Muscle of arm (tissue), 12 donors: Measurements from ENCODE around the gene ADRB2. TPM values are rescaled to one million over a fixed set of nuclear protein-coding genes. Genes with fewer than 3 reads are reported as not detected.

Experiments
- DNase-seq: peaks from one replicate; pipeline ENCODE4 v3.0.0-alpha.2; 2013
- polyA plus RNA-seq, 12 donors: library from polyadenylated mRNA; unstranded; fragments of 120-200 nt; gene quantifications; one replicate each; pipeline ENCODE4 v1.2.1, GENCODE V29; 2013; ENCODE audit not compliant: insufficient read length in 12 of 12

The ADRB2 gene
- polyA plus RNA-seq, 12 donors = 0.75 to 1.9 (median 1.3) TPM; not detected in 2

DNA sequence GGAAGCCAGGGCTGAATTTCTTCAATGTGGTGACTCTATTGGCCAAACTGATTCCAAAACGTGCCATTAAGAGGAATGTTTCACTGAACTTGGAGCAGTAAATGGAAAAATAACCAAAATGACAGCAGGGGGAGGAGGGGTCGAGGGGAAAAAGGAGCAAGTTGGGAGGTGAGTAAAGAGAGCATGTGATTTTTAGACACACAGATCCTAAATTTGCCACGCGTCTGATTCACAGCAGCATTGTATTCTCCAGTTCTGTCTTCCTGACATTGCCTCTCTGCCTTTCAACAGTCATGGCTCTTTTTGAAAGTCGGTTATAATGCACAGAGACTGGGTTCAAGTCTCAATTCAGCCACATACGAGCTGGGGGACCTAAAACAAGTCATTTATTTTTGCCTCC lies 22.0 kb upstream of the ADRB2 start:
- DNase-seq = no peak

DNA sequence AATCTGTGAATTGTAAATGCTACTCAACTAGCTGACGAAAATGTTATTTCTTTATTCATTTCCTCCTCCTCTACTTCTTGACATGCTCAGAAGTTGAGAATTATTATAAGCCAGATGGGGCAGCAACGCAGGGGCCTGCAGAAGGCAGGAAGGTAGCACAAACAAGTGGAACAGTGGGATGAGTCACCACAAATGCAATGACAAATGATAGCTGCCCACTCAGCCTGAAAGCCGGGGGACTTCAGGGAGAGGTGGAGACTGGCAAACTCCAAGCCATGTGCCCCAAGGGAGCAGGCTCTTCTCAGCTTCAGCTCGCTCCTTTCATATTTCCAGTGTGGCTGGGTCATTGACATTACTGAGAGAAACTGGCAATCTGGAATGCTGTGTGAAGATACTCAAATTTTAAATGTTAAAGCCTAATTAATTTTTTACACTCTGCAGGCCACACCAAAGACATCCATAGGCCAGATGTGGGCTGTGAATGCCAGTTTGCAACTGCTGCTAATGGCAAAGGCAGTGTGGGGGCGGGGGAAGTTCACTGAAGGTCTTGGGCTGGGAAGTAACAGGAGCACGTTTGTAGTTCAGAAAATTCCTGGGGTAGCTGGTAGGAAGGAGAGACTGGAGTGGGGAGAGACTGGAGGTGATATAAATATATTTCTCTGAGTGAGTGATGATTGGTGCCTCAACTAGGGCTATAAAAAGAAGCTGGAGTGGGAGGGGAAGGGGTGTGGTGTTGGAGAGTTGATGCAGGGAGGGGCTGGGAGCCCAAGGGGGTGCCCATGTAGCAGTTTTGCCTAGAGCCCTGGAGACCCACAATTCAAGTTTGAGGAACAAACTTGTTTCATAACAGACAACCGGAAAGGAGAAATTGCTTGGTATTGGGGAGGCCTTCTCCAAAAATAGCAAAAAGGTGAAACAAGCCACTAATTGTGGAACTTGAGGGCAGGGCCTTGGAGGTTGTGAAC lies 20.8 kb upstream of the ADRB2 start:
- DNase-seq = no peak

DNA sequence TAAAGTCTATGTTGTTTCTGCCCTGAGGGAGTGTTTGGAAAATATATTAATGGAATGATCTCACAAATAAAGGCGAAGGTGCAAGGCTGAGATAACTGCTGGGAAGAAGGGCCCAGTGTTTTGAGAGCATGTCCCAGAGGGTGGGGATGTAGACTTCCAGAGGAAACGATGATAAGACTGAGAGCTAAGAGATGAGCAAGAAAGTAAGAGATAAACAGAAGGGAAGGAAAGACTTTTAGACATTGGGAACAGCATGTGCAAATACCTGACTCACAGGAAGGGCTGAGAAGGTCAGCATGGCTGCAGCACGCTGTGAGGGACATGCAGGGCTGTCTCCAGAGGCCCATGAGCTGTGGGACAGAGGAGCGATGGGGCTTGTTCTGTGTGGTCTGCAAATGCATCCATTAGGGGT lies 19.9 kb upstream of the ADRB2 start:
- no peak for DNase-seq

DNA sequence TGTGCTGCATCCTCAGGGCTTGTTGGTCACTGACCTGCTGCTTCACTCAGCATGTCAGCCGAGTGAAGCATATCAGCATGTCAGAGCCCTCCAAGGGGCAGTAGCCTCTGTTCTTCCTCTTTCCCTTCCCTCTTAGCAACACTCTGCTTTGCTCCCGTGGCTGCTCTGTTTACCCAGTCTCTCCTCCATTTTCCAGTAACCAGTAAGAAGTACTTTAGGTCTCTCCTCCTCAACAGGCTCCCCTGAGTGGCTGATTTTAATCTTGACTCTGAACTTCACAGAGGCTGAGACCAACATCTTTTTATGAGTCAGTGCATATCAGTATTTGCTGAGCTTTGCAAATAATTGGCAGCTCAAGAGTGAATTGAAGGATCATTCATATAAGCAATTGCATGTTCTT lies 18.6 kb upstream of the ADRB2 start:
- DNase-seq = no peak

DNA sequence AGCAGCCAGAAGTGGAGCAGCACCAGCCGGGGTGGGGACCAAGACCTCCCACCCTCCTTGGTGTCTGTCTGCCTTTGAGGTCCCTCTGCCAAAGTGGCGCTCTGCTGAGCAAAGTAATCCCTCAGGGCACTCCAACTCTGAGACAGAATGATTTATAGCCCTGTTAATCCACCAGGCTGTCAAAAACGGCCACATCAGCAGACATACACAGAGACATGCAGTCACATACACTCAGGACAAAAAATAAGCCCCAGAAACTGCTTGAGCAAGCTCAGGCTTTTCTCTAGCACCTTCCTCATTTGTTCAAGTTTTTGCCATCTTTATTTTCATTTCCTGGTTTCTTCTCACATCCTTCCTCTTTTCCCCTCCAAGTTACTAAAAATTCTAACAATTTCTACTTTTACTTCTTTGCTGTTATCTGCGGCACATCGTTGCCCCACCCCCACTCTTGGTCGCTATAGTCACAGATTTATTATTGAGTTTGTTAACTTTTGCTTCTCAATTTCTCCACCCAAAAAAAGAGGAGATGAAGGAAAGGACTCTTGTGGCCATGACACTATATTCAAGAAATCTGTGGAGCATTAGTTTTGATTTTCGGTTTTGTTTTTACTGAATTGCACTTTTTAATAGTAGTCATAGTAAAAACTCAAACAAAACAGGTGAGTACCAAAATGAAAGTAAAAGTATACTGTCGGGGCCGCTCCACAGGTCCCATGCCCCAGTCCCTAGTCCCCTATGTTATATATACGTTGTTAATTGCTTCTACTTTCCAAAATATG lies 17.4 kb upstream of the ADRB2 start:
- no peak for DNase-seq

DNA sequence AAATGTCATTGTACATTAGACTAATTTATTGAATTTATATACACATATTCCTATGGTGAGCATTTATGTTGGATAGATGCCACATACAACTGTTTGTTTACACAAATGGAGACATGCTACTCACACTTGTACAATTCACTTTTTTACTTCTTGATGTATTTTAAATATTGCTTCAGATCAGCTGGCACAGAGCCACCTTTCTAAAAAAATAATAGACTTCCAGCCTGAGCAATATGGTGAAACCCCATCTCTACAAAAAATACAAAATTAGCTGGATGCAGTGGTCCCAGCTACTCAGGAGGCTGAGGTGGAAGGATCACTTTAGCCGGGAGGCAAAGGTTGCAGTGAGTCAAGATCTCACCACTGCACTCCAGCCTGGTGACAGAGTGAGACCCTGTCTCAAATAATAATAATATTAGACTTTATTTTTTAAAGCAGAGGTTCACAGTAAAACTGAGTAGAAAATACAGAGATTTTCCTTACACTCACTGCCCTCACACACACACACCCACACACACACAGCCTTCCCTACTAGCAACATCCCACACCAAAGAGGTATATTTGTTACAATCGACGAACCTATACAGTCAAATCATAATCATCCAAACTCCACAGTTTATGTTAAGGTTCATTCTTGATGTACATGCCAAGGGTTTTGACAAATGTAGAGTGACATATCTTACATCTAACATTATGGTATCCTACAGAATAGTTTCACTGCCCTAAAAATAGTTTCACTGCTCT lies 16.5 kb upstream of the ADRB2 start:
- DNase-seq = no peak

DNA sequence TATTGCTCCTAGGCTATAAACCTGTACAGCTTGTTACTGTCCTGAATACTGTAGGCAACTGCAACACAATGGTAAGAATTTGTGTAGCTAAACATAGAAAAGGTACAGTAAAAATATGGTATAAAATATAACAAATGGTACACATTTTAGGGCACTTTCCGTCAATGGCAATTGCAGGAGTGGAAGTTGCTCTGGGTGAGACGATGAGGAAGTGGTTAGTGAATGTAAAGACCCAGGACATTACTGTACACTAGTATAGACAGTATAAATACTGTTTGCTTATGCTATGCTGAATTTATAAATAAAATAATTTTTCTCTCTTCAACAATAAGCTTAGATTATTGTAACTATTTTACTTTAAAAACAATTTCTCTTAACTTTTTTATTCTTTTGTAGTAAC lies 15.6 kb upstream of the ADRB2 start:
- DNase-seq = no peak

DNA sequence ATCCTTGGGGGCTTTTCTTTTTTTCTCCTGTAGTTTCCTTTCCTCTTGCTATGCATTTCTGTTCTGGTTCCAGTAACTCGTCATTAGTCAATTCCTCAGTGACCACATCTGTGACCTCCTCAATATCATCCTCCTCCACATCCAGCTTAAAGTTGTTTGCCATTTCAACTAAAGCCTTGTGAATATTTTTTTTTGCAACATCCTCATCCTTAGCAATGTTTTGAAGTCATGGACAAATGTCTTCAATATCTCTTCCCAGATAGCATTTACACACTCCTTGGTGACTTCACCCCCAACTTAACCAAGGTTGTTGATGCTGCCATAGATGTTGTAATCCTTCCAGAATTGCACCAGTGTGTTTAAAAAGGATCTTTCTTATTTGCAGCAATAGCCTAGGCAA lies 14.7 kb upstream of the ADRB2 start:
- no peak for DNase-seq

DNA sequence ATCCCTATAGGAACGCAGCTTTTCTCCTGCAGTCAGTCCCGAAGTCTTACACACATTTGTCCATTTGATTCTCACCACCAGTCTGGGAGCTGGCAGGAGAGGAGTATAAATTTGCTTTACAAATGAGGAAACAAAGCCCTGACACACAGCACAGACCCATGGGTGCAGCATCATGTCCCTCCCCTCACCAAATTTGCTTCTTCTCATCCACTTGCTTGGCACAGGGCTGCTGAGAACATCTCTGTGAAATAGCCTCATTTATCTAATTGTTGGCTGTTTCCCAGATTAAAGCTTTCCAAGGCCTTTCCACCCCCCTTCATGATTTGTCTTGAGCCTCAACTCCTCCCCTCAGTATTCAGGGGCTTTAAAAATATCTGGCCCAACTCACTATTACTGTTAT lies 11.3 kb upstream of the ADRB2 start:
- DNase-seq = no peak

DNA sequence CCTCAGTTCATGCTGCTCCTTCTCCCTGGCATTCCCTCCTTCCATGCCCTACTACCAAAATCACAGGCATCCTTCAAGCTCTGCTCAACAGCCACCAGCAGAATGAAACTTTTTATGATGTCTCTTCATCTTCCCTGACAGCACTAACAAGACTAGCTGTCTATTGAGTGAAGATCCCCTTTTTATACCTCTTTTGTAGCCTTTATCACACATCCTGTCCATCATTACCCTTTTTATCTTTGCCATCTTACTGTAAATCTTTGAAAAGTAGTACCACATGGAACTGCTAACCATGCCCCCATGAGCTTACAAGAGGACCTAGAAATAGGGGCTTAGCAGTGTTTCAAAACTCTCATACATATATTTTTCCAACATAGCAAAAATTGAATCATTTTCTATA lies 10.8 kb upstream of the ADRB2 start:
- no peak for DNase-seq

DNA sequence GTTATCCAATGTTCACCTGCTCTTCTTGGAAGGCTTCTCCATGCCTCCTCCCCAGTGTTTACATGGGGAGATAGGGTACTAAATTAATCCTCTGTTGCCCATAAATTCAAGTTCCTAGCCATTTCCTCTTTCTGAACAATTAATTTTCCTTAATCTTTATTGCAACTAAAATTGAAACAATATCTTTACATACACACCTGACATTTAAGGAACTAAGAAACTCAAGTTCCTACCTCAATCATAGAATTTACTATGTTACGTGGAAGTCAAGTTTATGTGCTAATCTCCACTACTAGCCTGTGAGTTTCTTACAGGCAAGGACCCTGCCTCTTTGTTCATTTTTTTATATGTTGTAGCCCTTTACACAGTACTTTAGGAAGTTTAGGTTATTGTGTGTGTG lies 10.1 kb upstream of the ADRB2 start:
- no peak for DNase-seq

DNA sequence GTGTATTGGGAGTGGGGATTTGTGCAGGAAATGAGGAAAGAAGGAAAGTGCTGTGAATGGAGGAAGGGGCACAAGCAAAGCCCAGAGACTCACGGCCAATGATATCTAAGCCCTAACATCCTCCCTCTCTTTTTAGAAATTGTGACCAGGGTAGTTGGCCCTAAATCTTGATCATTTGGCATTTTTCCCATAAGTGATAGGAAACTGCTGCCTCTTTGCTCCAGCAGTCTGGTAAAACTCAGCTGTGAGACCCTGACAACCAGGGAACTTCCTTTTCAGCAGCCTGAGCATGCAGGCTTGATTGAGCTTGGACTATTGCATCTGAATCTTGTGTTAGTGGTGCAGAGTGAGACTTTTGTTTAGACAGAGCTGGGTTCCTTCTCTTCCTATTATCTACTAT lies 9.6 kb upstream of the ADRB2 start:
- no peak for DNase-seq

DNA sequence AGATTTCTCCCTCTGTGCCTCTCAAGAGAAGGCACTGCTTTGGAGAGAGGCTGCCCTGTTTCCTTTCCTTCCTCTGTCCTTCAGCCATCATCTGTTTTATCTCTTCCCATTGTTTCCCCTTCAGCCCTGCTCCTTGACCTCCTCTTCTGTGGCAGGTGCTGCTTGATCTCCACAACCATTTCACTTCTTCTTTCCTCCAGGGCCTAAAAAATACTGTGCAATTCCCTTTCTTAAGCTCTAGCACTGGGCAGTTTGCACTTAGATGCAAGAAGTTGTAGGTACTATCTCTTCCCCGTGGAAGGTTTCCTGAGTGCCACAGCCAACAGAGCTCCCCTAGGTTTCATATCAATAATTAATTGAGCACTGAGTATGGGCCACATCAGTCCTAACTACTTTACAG lies 8.8 kb upstream of the ADRB2 start:
- DNase-seq = no peak

DNA sequence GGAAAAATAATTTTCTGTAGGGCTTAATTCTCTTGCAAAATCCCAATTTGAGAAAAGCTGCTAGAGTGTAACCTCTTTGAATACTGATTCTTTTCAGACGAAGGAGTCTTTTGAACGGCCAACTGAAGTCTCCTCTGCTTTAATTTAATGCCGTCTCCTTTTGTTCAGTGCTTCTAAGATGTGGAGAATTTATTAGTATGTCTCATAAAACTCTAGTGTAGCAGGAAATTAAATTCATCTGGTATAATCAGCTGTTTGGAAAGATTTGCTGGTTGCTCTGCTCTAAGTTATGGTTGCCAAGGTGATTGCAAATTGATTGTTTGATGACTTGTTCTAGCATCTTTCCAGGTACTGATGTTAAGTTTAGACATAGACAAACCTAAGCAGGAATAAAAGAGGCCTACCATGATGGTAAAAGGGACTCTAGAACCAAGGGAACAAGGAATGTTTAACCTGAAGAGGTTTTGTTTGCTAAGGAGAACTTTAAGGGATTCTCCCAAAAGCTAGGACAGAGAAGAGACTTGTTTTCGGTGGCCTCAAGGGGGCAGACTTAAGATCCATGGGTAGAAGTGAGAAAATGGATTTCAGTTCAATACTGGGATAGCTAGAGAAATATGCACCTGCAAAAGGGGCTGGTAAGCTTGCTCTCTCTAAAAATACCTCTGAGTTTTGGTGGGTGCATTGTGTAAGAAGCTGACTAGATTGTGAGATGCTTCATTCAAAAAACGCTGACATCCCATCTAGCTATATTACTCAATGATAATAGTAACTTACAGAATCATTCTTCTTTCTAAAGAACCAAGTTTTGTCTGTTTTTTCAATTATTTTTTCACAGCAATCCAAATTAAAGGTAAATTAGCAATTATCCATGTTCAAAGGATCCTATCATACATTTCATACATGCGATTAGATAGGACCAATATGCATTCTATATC lies 5.7 kb upstream of the ADRB2 start:
- DNase-seq = no peak

DNA sequence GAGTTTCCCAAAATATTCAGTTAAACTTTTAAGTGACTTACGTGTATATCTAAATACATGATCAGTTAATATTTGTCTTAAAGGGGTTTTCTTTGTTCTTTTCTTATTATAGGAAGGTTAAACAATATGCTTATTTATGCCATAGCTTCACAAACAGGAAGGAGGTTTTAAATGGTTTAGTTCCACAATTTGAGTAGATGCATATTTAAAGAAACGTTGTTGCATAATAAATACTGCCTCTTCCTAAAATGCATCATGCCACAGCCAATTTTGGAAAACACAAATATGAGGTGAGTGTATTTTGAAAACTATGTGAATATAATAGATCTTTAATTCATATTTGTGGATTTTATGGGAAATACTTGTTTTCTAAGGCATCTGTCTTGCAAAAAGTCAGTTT lies 2.5 kb upstream of the ADRB2 start:
- DNase-seq = no peak

DNA sequence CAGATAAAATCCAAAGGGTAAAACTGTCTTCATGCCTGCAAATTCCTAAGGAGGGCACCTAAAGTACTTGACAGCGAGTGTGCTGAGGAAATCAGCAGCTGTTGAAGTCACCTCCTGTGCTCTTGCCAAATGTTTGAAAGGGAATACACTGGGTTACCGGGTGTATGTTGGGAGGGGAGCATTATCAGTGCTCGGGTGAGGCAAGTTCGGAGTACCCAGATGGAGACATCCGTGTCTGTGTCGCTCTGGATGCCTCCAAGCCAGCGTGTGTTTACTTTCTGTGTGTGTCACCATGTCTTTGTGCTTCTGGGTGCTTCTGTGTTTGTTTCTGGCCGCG lies 727 bp upstream of the ADRB2 start:
- peak; percentile 17 for DNase-seq

DNA sequence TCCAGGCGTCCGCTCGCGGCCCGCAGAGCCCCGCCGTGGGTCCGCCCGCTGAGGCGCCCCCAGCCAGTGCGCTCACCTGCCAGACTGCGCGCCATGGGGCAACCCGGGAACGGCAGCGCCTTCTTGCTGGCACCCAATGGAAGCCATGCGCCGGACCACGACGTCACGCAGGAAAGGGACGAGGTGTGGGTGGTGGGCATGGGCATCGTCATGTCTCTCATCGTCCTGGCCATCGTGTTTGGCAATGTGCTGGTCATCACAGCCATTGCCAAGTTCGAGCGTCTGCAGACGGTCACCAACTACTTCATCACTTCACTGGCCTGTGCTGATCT lies 294 bp downstream of the ADRB2 start:
- DNase-seq = no peak

DNA sequence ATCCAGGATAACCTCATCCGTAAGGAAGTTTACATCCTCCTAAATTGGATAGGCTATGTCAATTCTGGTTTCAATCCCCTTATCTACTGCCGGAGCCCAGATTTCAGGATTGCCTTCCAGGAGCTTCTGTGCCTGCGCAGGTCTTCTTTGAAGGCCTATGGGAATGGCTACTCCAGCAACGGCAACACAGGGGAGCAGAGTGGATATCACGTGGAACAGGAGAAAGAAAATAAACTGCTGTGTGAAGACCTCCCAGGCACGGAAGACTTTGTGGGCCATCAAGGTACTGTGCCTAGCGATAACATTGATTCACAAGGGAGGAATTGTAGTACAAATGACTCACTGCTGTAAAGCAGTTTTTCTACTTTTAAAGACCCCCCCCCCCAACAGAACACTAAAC lies 1.3 kb downstream of the ADRB2 start:
- DNase-seq = no peak

DNA sequence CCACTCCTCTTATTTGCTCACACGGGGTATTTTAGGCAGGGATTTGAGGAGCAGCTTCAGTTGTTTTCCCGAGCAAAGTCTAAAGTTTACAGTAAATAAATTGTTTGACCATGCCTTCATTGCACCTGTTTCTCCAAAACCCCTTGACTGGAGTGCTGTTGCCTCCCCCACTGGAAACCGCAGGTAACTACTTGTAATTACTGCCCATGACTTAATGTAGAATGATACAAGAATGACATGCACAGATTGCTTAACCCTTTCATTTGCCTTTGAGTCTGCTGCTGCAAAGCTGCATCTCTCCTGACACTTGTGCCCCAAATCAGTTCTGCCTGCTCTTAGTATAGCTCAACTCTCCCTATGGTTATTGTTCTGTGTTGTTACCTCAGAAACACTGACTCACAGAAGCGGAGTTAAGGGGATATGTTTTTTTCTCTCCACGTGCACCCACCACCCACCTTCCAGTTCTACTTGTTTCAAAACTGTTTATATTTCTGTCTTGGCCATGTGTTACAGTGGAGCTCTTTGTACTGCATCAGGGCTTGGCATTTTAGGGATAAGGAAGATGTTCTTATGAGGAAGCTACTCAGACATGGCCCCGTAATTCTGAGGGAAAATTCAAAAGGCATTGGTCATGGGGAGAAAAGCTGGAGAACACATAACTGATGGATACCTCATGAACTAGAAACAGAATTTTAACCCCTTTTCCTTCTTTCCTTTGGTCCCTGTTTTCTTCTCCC lies 2.3 kb downstream of the ADRB2 start:
- DNase-seq = no peak

DNA sequence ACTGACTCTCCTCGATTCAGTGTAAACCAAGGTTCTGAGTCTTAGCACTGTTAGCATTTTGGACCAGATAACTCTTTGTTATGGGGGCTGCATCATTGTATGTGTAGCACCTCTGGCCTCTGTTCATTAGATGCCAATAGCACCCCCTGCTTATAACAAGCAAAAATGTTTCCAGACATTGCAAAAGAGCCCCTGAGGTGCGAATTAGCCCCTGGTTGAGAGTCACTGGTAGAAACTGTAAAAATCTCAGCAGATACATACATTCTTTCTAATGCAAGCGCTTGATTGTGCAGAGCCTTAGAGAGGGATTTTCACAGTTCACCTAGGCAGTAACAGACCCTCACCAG lies 2.8 kb downstream of the ADRB2 start:
- no peak for DNase-seq

DNA sequence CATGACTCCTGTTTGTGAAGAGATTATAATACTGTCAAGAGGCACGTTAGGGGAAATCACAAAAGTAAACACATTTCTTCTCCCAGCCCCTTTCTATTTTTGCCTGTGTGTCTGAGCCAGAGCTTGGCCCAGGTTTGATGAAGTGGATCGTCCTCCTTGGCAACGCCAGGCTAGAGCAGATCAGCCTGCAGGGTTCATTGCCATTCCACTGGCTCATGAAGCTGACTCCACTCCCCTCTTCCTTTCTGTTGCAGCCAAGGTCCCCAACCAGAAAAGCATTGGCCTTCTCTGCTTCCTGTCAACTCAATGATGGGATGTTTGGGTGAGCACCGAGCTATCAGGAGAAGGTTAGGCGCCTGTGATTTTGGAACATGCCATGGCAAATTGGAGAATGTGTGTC lies 3.3 kb downstream of the ADRB2 start:
- no peak for DNase-seq
